ENCODE measurements around the gene LTA. TPM values are rescaled to one million over a fixed set of nuclear protein-coding genes. Genes with fewer than 3 reads are reported as not detected.

Gene LTA
- polyA plus RNA-seq, 1 donor (not counting 4 experiments of a cell fraction or from before 2014, with no cell fraction given) = 0.04 TPM

DNA sequence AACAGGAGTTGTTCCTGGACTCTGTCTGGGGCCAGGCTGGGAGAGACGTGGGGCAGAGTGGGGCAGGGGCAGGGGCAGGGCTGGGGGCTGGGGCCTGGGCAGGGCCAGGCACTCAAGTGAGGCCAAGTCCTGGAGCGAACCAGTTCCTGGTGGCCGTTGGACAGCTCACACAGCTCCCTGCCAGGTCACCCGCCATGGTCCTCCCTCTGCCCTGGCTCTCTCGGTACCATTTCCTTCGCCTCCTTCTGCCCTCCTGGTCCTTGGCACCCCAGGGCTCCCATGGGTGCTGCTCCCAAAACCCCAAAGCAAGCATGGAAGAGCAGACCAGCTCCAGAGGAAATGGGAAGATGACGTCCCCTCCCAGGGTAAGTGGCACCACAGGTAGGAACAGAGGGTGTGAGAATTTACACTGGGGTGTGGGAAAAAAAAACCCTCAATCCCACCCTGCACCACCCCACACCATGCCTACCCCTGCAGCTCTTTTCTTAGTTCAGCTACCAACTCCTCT, 43.2 kb upstream of the LTA start, which contains the start of gene MCCD1:
TSS of gene MCCD1 (plus strand) at position 142 of the 508 bp plus-strand sequence. CDS start at position 195, 53 bp downstream.
- Histone ChIP-seq H3K27ac (ENCODE audit: control insufficient read depth, insufficient read depth, low read length) (no peak within 1 kb of the TSS), H4K20me1 (ENCODE audit: control insufficient read depth, extremely low read depth, insufficient read depth, low read length) (peaks cover 14% of the 10 kb centered on the region), H3K4me1 (ENCODE audit: control insufficient read depth, extremely low read depth, insufficient read depth, low read length) (peaks cover 7% of the 10 kb centered on the region), H2AFZ (ENCODE audit: control insufficient read depth, low read length) (no peak within 1 kb of the TSS), H3K9me3 (ENCODE audit: control insufficient read depth, low read depth, low read length) (no peaks in the 10 kb centered on the region), H3K4me2 (ENCODE audit: control insufficient read depth, extremely low read depth, insufficient read depth, low read depth, low read length) (no peak within 1 kb of the TSS), H3K4me3 (ENCODE audit: control insufficient read depth in 2 of 3, extremely low read depth in 1 of 3, insufficient read depth in 2 of 3, low read depth in 1 of 3, low read length in 3 of 3) (no peak within 1 kb of the TSS), H3K27me3 (ENCODE audit: control insufficient read depth, extremely low read depth, insufficient read depth, low read length) (no peaks in the 10 kb centered on the region), H3K9ac (ENCODE audit: control insufficient read depth, extremely low read depth, insufficient read depth, low read length) (no peak within 1 kb of the TSS), H3K79me2 (ENCODE audit: control insufficient read depth, insufficient read depth, low read length) (peaks cover 5% of the 10 kb centered on the region), H3K9me1 (ENCODE audit: control insufficient read depth, extremely low read depth, insufficient read depth, low read length) (no peaks in the 10 kb centered on the region), H3K36me3 (ENCODE audit: control insufficient read depth in 2 of 2, extremely low read depth in 1 of 2, insufficient read depth in 2 of 2, low read length in 2 of 2) (peaks cover 23 to 29% of the 10 kb centered on the region in 2 experiments)
- dilution Hi-C loops (cut with MboI; ENCODE audit: extremely low pct_ligation_motif_present, low sequenced_read_pairs) = no loop called here
- DNase-seq (ENCODE audit: low read depth, low spot score) (no peak), FAIRE-seq (no peak)
- TF ChIP-seq EZH2 (IDR thresholded peaks at IDR 0.05; ENCODE audit: low read length) = no peak

GRCh38 chr6:31529329-31530150, 42.5 kb upstream of the LTA start:
- no peak overlapping the region for H3K4me2 ChIP-seq (ENCODE audit: control insufficient read depth, extremely low read depth, insufficient read depth, low read depth, low read length)
- peaks cover 10% of the 10 kb centered on the region for H3K79me2 ChIP-seq (ENCODE audit: control insufficient read depth, insufficient read depth, low read length)
- peaks cover 29 to 34% of the 10 kb centered on the region in 2 experiments for H3K36me3 ChIP-seq (ENCODE audit: control insufficient read depth in 2 of 2, extremely low read depth in 1 of 2, insufficient read depth in 2 of 2, low read length in 2 of 2)
- peaks cover 7% of the 10 kb centered on the region for H3K4me1 ChIP-seq (ENCODE audit: control insufficient read depth, extremely low read depth, insufficient read depth, low read length)
- no peak for FAIRE-seq
- H4K20me1 ChIP-seq (ENCODE audit: control insufficient read depth, extremely low read depth, insufficient read depth, low read length) = peaks cover 14% of the 10 kb centered on the region
- no peak overlapping the region for H2AFZ ChIP-seq (ENCODE audit: control insufficient read depth, low read length)
- DNase-seq (ENCODE audit: low read depth, low spot score) = no peak
- dilution Hi-C loops (cut with MboI; ENCODE audit: extremely low pct_ligation_motif_present, low sequenced_read_pairs) = no loop called here
- H3K9ac ChIP-seq (ENCODE audit: control insufficient read depth, extremely low read depth, insufficient read depth, low read length) = no peak overlapping the region
- no peaks in the 10 kb centered on the region for H3K9me1 ChIP-seq (ENCODE audit: control insufficient read depth, extremely low read depth, insufficient read depth, low read length)
- no peak overlapping the region for H3K27ac ChIP-seq (ENCODE audit: control insufficient read depth, insufficient read depth, low read length)
- H3K27me3 ChIP-seq (ENCODE audit: control insufficient read depth, extremely low read depth, insufficient read depth, low read length) = no peaks in the 10 kb centered on the region
- no peaks in the 10 kb centered on the region for H3K9me3 ChIP-seq (ENCODE audit: control insufficient read depth, low read depth, low read length)
- no peak overlapping the region for H3K4me3 ChIP-seq (ENCODE audit: control insufficient read depth in 2 of 3, extremely low read depth in 1 of 3, insufficient read depth in 2 of 3, low read depth in 1 of 3, low read length in 3 of 3)
- TF ChIP-seq, protein P1, sequence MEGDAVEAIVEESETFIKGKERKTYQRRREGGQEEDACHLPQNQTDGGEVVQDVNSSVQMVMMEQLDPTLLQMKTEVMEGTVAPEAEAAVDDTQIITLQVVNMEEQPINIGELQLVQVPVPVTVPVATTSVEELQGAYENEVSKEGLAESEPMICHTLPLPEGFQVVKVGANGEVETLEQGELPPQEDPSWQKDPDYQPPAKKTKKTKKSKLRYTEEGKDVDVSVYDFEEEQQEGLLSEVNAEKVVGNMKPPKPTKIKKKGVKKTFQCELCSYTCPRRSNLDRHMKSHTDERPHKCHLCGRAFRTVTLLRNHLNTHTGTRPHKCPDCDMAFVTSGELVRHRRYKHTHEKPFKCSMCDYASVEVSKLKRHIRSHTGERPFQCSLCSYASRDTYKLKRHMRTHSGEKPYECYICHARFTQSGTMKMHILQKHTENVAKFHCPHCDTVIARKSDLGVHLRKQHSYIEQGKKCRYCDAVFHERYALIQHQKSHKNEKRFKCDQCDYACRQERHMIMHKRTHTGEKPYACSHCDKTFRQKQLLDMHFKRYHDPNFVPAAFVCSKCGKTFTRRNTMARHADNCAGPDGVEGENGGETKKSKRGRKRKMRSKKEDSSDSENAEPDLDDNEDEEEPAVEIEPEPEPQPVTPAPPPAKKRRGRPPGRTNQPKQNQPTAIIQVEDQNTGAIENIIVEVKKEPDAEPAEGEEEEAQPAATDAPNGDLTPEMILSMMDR (optimal IDR thresholded peaks at IDR 0.05 in 1 of 3, IDR thresholded peaks at IDR 0.05 in 1 of 3, conservative IDR thresholded peaks at IDR 0.05 in 1 of 3; ENCODE audit: extremely low read depth in 1 of 3, insufficient read depth in 2 of 3, low read length in 3 of 3) = no peak
- TF ChIP-seq EZH2 (IDR thresholded peaks at IDR 0.05; ENCODE audit: low read length) = no peak

All from keratinocyte (primary cell).